BJ (cell line): Measurements from ENCODE around the gene CBFA2T2. TPM values are rescaled to one million over a fixed set of nuclear protein-coding genes. Genes with fewer than 3 reads are reported as not detected.
"Not testable (repeated sequence)": the region's sequence is repeated elsewhere in the genome, so short reads cannot be mapped to it uniquely, and the experiment has no call there.

ENCODE experiments used
- CTCF ChIA-PET: fragments of 350-600 bp; formaldehyde crosslinking; extraction: SDS; loops from one replicate; lab custom pipeline; 2021; ENCODE audit warnings: antibody characterized with exemption, inconsistent platforms; lab: Yijun Ruan, JAX
- POLR2A ChIA-PET: fragments of 300-600 bp; sonication (Branson Sonifier 250); formaldehyde crosslinking; extraction: SDS; loops from one replicate; lab custom pipeline; 2021; ENCODE audit warnings: antibody characterized with exemption; lab: Charles Lee
- DNase-seq: peaks from one replicate; pipeline ENCODE4 v3.0.0-alpha.2; 2011; ENCODE audit warnings: low read depth
- H3K27me3 ChIP-seq: 2 replicates; pipeline ENCODE4 v1.6.0; 2011; ENCODE audit warnings: low read length; ENCODE audit not compliant: control insufficient read depth, insufficient read depth
- H3K36me3 ChIP-seq: 2 replicates; pipeline ENCODE4 v1.5.1; 2011; ENCODE audit warnings: low read length; ENCODE audit not compliant: control insufficient read depth, insufficient read depth
- H3K4me3 ChIP-seq: 2 replicates; pipeline ENCODE4 v1.5.1; 2011; ENCODE audit warnings: low read depth, mild to moderate bottlenecking, control low read depth, low read length
- CTCF ChIP-seq: IDR thresholded peaks from 2 replicates; pipeline ENCODE4 v1.5.1; 2011; ENCODE audit warnings: low read depth, mild to moderate bottlenecking, control low read depth, inconsistent platforms, low read length, moderate library complexity; ENCODE audit not compliant: insufficient read depth
- polyA minus RNA-seq: library from RNA; depleted of rRNA, polyadenylated mRNA; stranded (reverse); fragments of >200 nt; gene quantifications from 2 replicates; pipeline ENCODE4 v1.2.3, GENCODE V29; 2011; rRNA and poly(A)+ RNA removed
- polyA plus RNA-seq: library from polyadenylated mRNA; depleted of rRNA; stranded (reverse); fragments of >200 nt; gene quantifications from 2 replicates; pipeline ENCODE4 v1.2.3, GENCODE V29; 2011; rRNA removed

Gene CBFA2T2
- polyA plus RNA-seq (7.6 and 8.0 TPM in 2 replicates), polyA minus RNA-seq (11.1 and 14.6 TPM in 2 replicates)

DNA sequence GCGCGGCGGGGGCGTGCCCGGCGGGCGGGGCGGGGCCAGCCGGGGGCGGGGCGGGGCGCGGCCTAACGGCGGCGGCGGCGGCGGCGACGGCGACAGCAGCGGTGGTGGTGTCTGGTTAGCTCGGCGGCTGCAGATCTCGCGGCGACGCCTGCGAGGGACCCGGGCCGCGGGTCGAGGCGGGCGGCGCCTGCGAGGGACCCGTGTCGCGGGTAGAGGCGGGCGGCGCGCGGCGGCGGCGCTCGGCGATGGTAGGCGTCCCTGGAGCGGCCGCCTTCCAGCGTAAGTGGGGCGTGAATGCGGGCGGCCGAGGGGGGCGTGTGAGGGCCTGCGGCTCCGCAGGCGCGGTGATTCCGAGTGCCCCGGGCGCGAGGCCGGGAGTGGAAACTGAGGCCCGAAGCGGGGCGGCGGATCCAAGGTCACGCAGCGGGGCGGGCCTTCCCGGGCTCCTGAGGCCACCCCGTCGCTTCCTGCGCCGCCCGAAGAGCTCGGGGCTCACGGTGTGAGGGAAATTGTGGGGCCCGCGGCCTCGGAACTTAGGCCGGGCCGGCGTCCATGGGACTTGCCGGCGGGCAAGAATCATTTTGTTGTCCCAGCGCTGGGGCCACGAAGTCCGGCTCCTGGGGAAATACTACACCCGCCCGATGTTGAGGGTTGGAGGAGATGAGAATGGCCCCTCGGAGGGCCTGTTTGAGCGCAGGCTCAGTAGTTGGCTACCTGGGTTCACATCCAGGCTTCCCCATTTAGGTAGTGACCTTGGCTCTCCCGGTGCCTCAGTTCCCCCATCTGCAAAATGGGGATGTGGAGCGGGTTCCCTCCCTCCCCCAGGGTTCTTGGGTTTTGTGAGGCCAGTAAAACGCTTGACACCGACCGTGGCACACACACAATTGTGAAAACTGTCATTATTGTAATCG, at the start of gene CBFA2T2:
CBFA2T2 (plus strand) TSS at position 74 of the 911 bp plus-strand sequence; CDS start at position 246, 172 bp downstream.
- H3K4me3 ChIP-seq = peak within 1 kb of the TSS; percentile 65
- no peak for DNase-seq
- ChIA-PET CTCF (interaction anchor here (0.9 to 1.5 kb wide), 3 partner anchors 75 to 178 kb away, joined by 3 to 5 read pairs (median 3); no protein-coding TSS in a partner anchor), POLR2A (interaction anchor here (0.5 to 0.9 kb wide), 3 partner anchors 22 to 631 kb away, joined by 3 to 5 read pairs (median 3); no protein-coding TSS in a partner anchor)
- no peak for TF ChIP-seq CTCF
- H3K27me3 ChIP-seq = no peaks in the 10 kb centered on the region
- no peaks in the 10 kb centered on the region for H3K36me3 ChIP-seq

GRCh38 chr20:33440562-33440961, 49.3 kb upstream of the CBFA2T2 start:
- H3K27me3 ChIP-seq, H3K4me3 ChIP-seq, POLR2A ChIA-PET, CTCF ChIA-PET, DNase-seq, H3K36me3 ChIP-seq: not testable (repeated sequence)

- no peak for TF ChIP-seq CTCF
- CTCF ChIA-PET = interaction anchor here (1.2 kb wide), 1 partner anchor 40 kb away, joined by 3 read pairs; the partner anchor contains the start of gene CDK5RAP1
- Histone ChIP-seq H3K36me3 (no peaks in the 10 kb centered on the region), H3K27me3 (no peaks in the 10 kb centered on the region), H3K4me3 (no peak overlapping the region)
- no peak for DNase-seq
- POLR2A ChIA-PET = no interaction called here
Observed at GRCh38 chr20:33441142-33441955, 48.5 kb upstream of the CBFA2T2 start.

- H3K27me3 ChIP-seq = no peaks in the 10 kb centered on the region
- no peak for DNase-seq
- ChIA-PET CTCF (interaction anchor here (1.2 kb wide), 1 partner anchor 41 kb away, joined by 3 read pairs; the partner anchor contains the start of gene CDK5RAP1), POLR2A (no interaction called here)
- H3K36me3 ChIP-seq = no peaks in the 10 kb centered on the region
- peak overlapping the region; percentile 73 for H3K4me3 ChIP-seq
- TF ChIP-seq CTCF = no peak
Observed at GRCh38 chr20:33442136-33443005, 47.5 kb upstream of the CBFA2T2 start.
